AG08395 (cell line): ENCODE results near the gene NCKAP1.

Experiments
- DNase-seq: peaks from one replicate; pipeline ENCODE4 v3.0.0; 2012; ENCODE audit warnings: mixed read lengths, low spot score

NCKAP1 gene

DNA sequence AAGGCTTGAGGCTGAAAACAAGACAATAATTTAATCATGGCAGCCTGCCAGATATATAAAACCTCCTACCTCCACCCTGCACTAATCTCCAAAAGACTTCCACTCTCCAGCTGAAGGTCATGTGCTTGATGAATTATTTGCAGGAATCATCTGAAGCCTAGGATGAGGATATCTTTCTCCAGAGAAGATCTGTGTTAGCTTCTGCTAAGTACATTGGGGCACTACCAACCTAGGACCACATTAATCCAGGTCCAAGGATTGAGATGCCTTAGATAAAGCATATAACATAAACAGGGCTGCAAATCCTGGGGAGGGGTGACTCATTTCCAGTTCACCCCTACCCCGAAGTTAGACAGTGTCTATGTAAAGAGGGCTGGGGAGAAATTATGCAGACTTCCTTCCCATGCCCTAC, 91.3 kb downstream of the NCKAP1 start:
- peak; percentile 9 for DNase-seq

DNA sequence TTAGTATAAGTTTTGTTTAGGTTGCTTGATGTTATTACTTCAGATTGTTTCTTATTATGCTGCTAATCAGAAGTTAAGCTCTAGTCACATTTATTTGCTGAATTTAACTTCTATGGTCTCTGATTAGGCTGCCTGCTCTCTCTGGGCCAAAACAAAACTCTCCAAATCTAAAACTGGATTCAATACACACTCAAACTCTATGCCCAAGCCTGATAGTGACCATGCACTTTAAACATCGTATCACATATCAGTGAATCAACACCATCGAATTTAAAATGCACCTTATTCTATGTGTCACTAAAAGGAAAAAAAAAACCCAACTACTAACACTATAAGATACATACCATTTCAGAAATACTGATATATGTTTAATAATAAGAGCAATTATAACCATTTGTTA, 94.9 kb downstream of the NCKAP1 start:
- no peak for DNase-seq

DNA sequence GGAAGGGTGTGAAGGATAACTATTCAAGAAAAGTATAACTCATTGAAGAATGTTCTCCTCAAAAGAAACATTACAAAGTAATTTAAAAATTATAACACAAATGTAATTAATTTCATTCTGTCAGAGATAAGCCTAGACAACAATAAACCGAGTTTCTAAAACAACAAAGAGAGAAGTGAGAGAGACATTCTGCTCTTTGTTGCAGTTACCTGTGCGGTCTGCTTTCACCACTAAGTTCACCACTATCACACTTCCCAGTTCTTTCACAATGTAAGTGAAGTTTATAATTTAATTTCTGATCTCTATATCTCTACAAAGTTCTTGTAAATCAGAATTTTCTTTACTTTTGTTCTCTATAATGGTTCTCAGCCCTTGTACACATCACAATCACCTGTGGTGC, 95.5 kb downstream of the NCKAP1 start:
- DNase-seq: no peak

DNA sequence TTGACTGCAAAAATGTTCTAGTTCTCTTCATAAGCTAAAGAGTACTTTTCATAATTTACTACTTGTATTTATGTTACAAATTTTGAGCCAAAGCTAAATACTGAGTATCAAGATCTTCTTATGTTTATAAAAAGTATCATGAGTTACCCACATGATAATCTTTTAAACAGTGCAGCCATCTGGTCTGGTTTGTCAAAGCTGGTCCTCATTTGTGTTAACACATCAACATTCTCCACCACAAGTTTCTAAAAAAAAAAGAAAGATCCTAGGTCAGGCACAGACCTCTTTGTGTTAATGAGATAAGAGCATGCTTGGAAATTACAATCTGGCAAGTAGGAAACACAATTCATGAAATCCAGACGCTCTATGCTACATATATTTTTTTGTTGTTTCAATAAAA, 96.3 kb downstream of the NCKAP1 start:
- no peak for DNase-seq

DNA sequence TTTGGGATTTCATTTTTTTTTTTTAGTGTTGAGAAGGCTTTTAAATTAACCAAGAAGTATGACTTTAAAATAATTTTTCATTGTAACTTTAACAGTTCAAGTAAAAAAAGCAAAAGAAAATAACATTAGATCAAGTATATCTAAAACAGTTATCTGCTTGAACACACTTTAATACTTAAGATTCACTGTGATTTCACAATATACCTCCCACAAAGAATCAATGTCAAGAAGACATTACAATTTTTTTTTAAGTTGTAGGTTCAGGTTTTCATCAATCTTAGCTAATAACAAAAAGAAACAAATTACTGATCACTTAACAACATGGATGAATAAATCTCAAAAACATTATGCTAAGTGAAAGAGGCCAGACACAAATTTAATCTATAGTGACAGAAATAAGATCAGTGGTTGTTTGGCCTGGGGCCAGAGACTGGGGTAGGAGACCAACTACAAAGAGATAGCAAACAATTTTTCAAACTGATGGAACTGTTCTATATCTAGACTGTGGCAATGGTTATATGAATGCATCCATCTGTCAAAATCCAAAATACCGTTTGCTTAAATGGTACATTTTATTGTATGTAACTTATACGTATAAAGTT, 97.0 kb downstream of the NCKAP1 start:
- no peak for DNase-seq

DNA sequence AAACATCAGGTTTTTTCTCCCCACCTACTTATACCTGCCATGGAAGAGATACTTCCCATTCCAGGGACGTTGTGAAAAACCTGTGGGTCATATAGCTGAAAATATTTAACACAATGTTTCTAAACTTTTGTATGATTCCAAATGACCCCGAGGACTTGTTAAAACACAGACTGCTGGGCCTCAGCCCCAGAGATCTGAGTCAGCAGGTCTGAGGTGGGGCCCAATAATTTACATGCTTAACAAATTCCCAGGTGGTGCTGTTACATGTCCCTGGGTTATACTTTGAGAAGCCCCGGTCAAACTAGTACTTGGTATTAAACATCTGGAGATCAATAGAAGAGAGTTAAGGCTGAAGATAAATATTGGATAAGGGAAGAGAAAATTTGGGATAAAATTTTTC, 100.4 kb downstream of the NCKAP1 start:
- DNase-seq: no peak

DNA sequence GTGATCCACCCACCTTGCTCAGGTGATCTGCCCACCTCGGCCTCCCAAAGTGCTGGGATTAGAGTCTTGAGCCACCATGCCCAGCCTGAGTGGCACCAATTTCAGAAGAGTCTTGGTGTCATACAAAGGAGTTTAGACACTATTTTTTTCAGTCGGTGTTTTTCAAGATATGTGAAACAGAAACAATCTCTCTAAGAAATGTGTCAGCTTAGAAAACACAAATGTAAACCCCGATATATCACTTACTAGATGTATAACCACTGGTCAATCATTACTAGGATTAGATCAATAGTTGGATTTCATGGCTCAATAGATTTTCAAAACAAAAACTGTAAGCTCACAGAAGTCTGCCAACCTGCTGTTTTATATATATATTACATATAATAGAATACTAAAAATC, 104.6 kb downstream of the NCKAP1 start:
- DNase-seq: no peak

DNA sequence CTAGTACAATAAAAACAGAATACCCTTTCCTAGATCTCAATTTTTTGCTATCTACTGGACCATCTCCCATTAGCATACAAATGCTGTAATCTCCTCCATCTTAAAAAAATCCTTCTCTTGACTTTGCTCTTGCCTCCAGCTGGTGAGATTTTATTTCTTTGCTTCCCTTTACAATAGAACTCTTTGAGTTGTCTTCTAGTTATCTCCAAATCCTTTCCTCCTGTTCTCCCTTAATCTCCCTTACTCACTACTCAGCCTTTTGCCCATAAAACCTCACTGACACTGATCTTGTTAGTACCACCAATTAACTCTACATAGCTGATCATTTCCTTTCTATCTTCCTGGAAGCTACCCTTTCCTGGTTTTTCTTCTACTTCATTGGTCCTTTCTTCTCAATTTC, 108.3 kb downstream of the NCKAP1 start:
- DNase-seq: no peak

DNA sequence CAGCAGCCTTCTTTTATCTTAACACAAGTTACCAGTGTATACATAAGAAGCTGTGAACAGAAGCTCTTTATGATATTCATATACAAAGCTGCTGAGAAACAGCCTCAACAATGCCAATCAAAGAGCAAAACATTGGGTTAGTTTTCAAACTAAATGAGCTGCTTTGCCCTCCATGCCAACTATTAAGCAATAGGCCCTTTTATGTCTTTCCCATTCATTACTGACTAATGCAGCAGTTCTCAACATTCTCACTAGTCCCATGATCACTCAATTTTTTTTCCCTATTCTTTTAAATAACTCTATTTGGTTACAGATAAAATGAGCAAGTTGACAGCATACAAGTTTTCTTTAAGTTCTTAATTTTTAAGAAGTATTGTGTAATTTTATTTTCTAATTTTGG, 114.0 kb downstream of the NCKAP1 start:
- peak; percentile 13 for DNase-seq

DNA sequence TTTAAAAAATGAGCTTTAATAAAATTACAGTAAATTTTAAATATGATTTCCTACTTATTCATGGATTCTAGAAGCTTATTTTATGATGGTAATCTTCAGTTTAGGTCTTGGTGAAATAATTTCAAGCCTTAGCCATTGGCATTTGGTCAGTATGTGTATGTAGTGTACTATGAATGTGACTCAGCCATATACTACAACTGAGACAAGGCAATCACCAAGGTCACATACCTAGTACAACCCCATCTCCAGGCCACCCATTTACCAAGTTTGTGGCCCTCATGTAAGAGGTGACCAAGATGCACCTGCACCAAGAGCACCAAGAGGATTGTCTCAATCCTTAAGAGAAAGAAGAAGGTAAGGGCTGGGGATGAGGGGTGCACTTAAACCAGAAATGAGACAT, 117.0 kb downstream of the NCKAP1 start:
- no peak for DNase-seq

DNA sequence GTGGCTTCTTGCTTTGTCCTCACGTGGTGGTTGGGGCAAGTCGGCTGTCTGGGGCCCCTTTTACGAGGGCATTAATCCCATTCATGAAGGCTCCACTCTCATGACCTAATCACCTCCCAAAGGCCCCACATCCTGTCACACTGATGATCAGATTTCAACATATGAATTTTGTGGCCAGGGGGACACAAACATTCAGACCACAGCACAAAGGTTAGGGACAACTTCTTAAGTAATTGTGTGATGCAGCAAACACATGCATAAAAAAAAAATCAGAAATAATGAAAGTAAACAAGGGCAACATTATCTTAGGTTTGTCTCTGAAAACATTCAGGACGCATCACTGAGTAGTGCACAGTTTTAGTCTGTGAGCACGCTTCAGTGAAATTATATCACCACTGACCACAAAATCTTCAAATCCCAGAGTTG, 117.6 kb downstream of the NCKAP1 start:
- DNase-seq: no peak

DNA sequence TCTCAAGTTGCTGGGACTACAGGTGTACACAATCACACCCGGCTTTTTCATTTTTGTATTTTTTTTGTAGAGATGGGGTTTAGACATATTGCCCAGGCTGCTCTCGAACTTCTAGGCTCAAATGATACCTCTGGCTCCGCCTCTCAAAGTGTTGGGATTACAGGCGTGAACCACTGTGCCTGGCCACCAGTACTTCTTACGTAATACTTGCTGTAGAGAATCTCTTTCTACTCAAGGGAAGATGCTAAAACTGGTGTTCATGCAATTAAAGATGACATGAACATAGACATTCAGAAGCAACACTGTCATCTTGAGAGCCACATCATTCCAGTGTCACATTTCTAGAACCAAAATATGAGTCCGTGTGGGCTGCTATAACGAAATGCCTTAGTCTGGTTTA, 118.2 kb downstream of the NCKAP1 start:
- no peak for DNase-seq

DNA sequence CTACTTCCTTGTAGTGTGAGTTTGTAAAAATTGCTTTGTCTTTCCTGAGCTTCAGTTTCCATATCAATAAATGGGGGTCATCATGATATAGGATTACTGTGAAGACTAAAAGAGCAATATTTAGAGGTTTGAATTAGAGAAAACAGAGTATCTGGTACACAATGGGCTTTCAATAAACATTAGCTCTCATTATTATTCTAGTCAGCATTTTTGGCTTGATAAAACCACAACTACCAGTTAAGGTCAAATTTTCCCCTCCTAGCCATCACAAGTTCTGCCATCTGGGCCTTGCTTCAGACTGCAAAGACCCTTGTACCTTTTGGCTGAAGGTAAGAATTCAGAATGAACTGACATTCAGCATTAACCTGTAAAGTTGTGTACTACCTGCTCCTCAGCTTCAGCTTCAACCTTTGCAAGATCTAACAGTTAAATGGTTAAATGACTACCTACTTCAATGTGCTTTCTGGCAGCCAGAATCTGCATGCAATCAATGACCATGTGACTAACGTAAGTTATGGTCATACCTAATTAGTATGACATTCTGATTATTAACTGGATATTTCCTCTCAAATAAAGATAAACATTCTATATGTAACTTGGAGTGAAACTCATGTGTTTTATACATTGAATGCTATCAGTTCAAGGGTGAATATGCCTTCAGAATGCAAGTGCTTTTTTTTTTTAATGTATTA, 119.2 kb downstream of the NCKAP1 start:
- DNase-seq: no peak

DNA sequence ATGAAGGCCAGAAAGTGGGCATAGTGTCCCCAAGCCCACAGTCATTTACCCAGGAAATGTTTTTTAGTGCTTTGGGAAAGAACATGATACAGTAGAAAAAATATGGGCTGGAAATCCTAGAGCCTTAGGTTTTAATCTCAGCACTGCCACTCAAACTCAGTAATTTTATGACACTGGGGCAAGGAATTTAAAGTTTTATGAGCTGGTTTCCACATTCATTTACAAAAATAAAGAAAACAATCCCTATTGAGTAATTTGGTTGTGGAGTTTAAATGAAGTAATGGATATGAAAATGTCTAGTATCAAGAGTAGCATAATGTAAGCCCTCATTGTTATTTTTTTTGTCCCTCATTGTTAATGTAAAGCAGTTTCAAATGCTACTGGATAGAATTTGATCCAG, 120.3 kb downstream of the NCKAP1 start:
- no peak for DNase-seq

DNA sequence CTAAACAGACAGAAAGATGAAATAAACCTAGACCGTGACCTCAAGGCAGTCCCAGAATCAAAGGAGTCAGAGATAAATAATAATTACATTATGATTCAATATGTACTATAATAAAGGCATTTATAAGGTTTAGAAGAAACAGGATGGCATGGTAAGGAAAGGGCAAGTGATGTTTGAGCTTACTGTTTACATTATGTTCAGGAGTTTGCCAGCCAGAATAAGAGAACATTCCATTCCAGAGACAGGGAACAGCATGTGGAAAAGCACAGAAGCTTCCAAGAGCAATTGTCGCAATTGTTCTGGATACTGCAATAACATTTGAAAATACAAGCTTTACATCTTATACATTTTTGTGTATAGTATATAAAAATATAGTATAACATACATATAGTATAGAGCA, 121.8 kb downstream of the NCKAP1 start:
- DNase-seq: no peak

DNA sequence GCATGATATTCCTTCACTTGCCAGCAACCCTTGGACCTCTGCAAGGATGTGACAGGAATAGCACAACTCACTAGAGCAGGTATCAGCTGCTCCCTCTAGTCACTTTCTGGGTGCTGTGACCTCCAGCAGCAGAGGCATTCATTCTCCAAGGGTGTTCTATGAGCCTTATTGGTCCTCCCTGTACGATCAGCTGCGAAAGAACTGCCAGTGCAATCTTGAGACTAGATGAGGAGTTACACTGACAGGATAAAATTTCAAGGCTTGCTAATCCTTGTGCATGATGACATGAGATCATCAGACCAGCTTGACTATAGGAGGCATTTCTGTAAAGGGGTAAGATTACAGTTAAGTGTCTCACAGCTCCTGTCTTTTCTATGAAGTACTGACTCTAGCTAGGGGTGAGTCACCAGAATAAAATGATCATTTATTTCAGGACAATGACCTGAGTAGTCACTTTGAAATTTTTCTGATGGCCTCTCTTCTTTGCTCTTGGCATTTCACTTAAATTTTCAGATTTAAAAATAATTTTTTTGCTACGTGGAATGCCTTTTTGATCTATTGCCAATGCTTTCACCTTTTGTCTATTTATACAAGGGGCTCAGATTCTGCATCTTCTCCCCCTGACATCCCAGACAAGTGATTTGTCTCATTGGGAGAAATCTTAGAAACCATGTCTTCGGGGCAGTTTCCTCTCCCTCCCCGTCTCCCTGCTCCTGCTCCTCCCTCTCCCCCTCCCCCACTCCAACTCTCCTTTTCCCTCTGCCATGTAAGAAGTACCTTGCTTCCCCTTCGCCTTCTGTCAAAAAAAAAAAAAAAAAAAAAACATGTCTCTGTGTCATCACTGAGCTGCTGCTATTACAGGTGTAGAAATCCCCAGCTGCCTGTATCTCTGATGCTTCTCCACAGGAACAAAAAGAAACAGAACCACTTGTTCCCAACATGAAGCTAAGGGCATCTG, 122.6 kb downstream of the NCKAP1 start:
- peak; percentile 83 for DNase-seq

DNA sequence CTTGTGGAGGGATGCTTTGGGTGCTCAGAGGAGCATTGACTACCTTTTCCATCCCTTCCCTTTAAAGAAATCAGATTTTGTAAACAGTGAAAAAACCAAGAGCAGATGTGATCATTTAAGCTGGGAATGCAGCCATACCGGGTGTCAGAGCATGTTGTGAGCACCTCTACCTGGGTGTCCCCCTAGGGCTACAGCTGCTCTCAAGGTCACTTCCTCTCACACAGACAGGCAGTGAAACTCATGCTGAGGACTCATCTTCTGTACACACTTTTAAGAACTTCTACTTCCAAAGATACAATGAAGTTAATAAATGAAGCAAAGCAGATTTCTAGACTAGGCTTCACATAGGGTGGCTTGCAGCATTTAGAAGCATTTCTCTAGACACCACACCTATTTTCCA, 123.4 kb downstream of the NCKAP1 start:
- no peak for DNase-seq

DNA sequence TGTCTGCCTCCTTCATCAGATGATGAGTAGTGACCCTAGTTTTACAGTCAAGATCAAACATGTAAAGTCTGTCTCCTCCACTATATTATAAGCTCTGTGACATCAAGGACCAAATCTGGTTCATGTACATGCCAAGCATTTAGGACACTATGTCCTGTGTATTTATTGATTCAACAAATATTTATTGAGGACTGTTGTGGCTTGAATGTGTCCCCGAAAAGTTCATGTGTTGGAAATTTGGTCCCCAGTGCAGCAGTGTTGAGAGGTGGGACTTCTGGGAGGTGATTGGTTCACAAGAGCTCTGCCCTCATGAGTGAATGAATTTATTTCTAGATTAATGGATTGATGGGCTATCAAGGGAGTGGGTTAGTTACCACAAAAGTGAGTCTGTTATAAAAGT, 125.2 kb downstream of the NCKAP1 start:
- no peak for DNase-seq

DNA sequence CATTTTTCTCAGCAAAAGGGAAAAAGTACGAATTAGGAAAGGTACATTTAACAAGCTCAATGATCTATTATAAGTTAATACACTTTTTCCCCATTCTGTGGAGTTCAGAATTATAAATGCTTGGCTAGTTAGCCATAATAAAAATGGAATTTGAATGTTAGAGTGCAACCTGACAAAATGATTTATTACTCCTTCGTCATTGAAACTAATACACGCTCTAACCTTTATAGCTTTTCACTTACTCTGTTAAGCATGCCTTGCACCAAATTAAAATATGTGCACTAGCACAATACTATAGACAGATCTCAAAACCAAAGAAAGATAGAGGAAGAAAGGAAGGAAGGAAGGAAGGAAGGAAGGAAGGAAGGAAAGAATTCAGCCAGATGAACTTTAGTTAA, 125.7 kb downstream of the NCKAP1 start:
- DNase-seq: no peak

DNA sequence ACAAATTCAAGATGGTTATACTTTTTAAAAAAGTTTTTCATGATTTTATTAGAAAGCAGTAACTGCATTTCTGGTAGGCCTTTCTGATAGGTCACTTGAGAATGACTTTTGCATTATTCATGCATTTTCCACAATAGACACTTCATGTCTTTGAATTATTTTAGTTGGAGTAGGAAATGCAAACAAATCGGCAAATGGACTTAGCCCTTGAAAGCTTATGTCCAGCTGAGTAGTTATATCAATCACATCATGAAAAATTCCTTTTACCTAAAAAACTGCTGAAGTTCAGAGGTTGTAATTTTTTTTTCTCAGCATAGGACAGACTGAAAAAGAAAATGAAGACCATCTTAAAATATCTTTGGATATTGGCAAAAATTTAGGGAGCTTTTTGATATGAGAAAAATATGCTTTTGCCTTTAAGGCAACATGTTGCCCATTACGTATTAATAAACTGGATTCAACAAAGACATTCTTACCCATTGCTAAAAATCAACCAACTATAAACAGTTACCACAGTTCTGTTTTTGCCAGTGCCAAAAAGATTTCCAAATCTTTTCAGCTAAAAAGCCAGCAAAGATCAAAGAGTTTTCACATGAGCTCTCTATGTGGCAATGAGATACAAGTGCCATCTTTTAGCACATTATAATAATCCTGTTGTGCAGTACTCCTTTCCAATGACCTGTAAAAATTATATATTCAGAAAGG, 126.3 kb downstream of the NCKAP1 start:
- DNase-seq: no peak

DNA sequence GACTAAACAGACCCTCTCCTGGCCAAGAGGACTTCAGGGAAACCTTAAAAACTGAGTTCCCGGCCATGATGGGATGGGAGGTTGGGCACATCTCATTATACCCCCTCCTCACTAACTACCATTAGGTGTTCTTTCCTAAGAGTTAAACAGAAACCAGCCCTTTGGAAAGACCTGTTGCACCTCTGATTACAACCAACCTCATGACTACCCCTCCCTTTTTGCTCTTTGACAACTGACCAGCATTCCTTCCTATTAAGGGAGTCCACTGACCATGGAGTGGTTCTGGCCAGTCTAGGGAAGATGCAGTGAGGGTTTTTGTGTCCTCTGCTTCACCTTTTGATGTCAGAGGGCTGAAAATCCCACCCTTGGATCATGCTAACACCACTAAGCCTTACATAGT, 127.3 kb downstream of the NCKAP1 start:
- no peak for DNase-seq

DNA sequence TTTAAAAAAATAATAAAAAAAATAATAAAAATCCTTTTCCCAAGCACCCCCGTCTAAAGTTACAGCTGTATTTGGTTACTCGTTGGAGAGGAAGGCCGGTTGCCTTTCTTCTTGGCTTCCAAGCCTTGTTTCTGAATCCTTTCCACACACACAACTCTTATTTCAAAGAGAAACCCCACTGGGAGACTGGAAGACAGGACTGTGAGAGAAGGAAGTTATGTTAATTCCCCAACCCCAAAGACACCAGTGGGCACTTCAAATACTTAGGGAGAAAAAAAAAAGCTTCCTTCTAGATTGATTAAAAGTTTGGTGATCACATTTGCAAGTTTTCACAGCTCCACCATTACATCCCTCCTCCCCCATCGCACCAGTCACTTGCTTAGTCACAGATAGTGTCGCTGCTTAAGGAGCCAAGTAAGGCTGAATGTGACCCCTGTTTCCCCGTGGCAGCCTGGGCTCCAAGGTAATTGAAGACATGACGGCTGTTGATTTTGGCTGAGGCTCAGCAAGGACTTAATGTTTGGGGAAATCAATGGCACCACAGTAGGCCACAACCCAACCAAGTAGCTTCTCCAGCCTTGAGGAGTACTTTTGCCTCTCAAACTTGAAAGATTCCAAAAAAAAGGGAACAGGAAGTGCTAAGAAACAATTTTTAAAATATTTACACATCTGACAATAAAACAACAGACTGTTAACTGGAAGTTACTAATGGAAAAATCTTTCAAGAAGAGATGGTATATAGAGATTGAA, 131.0 kb downstream of the NCKAP1 start:
- DNase-seq: no peak
